ENCODE measurements around the gene PADI3.
A peak's percentile ranks its signal among the peaks of the same experiment; 100 is the strongest.

PADI3 gene, protein sequence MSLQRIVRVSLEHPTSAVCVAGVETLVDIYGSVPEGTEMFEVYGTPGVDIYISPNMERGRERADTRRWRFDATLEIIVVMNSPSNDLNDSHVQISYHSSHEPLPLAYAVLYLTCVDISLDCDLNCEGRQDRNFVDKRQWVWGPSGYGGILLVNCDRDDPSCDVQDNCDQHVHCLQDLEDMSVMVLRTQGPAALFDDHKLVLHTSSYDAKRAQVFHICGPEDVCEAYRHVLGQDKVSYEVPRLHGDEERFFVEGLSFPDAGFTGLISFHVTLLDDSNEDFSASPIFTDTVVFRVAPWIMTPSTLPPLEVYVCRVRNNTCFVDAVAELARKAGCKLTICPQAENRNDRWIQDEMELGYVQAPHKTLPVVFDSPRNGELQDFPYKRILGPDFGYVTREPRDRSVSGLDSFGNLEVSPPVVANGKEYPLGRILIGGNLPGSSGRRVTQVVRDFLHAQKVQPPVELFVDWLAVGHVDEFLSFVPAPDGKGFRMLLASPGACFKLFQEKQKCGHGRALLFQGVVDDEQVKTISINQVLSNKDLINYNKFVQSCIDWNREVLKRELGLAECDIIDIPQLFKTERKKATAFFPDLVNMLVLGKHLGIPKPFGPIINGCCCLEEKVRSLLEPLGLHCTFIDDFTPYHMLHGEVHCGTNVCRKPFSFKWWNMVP

DNA sequence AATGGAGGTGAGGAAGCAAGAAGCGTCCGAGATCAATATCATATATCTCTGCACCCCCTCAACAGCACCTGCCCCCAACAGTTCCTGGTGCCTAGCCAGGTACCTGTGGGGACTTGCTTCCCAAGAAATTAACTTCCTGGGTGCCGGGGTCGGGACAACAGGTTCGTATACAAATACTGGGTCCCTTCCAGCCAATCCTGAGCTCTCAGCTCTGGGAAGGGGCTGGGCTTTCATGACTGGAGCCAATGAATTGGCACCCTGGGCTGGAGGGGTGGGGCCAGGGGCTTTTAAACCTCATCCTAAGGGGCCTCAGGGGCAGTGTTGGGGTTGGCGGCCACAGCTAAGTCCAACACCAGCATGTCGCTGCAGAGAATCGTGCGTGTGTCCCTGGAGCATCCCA lies at the start of gene PADI3:
Gene PADI3, plus strand, starts transcription at position 318 of the 400 bp plus-strand sequence. Its CDS starts 40 bp downstream, at position 358.
- DNase-seq: no peak

DNA sequence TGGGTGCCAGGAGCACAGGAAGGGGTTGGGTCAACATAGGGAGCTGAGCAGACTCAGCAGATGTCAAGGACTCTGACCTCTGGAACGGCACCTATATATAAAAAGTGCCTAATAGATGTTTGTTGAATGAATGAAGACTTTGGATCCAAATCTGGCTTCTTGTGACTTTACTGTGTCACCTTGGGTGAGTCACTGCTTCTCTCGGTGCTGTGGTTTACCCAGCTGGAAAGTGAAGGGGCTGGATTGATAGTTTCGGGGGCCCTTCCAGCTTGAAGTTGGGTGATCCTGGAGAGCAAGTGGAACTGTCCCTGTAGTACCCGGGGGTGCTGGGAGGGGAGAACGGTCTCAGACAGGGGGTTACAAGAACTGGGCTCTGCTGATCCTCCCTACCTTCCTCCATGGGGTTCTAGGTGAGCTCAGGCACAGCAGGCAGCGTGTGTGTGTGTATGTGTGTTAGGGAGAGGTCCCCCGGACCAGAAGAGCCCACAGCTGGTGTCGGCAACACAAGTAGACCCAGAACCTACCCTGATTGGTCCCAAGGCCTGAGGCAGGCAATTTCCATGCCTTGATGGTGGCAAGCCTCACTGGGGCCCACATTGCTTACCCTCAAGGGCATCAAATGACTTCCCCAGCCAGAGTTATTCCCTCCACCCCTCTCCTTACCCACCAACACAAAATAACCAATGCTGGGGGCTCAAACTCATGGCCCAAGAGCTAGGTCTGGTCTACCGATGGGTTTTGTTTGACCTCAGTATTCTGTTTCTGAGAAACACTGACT lies 49.4 kb upstream of the PADI3 start:
- DNase-seq: no peak

DNA sequence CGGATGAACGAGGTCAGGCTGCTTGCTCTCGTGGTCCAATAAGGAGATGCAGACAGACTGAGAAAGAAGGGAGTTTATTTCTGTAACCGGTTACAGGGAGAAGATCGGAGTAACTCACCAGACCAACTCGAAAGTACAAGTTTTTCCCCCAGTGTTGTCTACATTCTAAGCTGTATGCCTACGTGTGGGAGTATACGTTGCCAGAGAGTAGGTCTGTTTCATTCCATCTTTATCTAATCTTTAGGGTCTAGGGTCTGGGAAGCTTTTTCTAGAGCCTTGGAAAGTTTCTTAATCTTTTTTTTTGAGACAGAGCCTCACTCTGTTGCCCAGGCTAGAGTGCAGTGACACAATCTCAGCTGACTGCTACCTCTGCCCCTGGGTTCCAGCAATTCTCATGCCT lies 48.7 kb upstream of the PADI3 start:
- no peak for DNase-seq

DNA sequence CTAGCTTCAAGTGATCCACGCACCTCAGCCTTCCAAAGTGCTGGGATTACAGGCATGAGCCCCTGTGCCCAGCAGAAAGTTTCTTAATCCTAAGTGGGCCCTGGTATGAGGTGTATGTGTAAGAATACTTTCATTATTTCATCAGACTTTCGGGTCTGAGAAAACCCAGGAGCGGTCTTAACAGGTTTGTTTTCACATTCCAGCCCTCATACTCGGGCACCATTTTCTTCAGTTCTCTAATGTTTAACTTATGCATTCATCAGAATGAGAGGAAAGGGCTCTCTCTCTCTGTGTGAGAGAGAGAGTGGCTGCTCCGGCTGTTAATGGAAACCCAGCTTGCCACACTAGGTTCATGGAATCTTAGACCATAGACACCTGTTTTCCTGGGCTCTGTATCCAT lies 48.1 kb upstream of the PADI3 start:
- DNase-seq: no peak

DNA sequence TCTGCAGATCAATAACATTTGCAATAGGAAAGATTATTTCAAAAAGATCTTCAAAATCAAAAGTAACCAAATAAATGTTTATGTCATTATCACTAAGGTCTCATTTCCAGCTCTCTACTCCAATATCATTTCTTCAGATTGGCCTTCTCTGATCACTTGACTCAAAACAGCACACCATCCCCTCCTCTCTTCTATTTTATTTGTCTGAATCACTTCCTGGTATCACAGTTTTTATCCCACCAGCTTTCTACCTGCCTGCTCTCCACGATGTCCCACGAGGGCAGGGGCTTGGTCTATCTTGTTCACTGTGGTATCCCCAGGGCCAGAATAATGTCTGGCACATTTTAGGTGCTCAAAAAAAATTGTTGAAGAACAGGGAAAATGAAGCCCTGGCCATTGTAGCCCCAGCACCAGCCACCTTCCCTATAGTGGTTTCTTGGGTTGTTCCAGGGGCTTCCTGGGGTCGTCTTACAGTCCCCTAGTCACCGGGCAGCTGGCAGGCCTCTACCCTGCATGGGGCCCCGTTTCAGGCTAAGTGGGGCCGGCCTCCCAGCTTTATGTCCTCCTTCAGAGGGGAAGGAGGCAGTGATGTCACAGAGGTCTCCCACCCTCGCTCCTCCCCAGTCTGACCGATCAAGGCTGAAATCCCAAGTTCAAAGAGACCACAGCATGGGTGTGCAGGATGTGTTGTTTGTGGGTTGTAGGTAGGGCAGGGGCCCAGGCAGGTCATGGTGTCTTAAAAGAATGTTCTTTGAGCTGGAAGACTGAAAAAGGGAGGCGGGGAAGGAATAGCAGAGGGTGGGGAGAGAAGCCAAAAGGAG lies 47.5 kb upstream of the PADI3 start:
- peak; percentile 13 for DNase-seq

DNA sequence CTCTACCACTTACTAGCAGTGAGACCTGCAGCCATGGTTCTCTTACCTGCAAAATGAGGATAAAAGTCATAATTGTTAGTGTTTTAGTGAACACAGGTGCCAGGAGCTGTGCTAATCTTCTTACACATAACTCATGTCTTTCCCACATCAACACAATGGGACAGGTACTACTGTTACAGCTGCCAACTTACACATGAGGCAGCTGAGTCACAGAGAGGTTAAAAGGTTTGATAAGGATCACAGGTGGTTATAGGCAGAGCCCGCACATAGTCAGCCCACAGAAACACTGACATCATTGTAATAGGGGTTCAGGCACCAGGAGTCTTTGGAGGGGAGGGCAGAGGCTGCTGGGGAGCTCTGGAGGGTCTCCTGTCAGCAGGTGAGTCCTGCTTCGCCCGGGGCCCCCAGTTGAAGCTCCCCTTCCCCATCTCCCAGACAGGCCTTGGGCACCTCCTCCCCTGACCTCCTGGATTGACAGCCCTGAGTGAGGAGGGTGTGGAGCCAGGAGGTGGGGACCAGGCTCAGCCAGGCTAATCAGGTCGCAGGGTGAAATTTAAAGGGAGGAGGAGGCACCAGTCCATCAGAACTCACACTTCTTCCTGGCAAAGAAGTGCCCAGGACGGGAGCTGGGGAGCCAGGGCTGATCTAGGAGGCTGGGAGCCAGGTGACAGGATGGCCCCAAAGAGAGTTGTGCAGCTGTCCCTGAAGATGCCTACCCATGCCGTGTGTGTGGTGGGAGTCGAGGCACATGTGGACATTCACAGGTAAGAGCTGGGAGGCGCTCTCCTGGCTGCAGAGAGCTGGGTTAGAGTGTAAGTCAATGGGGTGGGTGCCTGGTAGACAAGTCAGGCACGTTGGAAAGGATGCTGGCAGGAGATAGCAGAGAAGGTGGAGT lies 44.1 kb upstream of the PADI3 start, which contains the start of gene PADI1:
Gene PADI1, plus strand, starts transcription at position 583 of the 895 bp plus-strand sequence. Its CDS starts 90 bp downstream, at position 673.
- DNase-seq: no peak

DNA sequence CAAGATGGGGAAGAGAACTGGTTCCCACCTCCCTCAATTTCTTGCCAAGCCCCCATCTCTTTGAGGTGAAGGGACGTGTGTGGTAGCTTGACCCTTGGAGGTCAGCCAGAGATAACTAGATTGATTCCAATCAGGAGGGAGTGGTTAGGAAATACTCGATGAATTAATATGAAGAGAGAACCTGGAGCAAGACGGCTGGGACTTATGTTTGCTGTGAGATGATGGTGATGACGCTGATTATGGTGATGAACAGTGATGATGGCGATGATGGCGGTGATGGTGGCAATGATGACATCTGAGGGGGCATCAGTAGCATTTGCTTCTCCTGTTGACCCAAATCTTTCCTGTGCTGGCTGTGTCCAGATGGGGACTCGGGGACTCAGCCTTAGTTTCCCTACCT lies 43.2 kb upstream of the PADI3 start:
- DNase-seq: no peak

DNA sequence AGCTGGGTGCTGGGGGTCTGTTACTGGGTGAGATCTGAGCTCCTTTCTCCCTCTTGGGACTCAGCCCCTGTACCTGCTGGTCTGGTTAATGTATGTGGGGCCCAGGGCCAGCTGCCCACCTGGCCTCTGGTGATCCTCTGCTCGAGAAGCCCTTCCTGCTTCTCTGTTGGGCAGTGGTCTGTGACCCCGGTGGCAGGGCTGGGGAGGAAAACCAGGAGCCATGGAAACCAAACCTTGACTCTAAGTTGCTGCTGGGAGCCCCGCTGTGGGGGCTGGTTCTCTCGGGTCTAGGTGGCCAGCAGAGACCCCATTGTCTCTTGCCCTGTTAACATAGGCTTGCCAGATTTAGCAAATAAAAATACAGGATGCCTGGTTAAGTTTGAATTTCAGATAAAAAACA lies 42.7 kb upstream of the PADI3 start:
- DNase-seq: no peak

DNA sequence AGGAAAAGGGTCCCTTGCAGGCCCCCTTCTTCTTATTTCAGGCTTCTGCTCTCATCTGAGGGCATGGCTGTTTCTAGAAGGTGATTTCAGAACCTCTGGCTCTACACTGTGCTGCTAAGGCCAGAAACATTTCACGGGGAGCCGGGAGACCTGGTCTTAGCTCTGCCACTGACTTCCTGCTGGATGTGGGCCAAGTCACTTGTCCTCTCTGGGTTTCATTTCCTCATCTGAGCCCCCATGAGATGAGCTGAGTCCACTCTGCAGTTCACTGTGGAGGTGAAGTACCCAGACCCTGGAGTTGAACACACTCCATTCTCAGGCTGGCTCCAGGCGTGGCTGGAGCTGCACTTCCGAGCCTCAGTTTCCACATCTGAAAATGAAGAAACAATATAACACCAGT lies 41.9 kb upstream of the PADI3 start:
- no peak for DNase-seq

DNA sequence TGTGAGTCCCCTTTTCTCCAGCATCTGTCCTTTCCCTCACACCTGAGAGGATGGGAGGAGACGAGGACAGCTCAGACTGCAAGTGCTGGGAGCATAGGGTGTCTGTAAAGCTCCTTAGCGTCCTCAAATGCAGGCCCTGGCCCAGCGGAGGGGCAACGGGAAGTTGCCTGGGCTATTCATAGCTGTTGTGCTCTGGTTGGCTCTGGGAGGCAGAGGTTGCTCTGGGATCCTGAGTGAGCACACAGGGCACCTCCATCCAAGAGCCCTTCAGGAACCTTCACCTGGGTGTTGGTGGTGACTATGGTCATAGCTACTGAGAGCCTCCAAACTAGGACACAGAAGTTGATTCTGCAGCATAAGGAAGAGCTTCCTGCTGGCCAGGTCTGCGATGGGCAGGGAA lies 41.4 kb upstream of the PADI3 start:
- no peak for DNase-seq

DNA sequence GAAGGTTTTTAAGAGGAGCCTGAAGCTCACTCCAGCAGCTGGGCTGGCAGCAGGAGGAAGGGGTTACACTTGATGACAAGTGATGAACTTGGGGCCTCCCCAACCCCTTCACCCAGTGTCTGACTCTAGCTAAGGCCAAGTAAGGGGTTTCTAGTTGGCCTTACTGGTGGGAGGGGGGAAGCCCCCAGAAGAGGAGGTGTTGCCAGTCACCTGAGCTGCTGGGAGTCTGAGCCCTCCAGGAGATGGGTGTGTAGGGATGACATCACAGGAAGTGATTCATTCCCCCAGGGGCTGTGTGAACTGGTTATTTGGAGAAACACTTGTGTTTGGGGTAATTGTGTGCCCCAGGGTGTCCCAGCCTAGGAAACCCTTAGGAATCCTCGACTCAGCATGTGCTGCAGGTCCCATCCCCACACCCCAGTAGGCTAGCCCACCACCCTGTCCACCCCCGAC lies 40.9 kb upstream of the PADI3 start:
- peak; percentile 76 for DNase-seq

DNA sequence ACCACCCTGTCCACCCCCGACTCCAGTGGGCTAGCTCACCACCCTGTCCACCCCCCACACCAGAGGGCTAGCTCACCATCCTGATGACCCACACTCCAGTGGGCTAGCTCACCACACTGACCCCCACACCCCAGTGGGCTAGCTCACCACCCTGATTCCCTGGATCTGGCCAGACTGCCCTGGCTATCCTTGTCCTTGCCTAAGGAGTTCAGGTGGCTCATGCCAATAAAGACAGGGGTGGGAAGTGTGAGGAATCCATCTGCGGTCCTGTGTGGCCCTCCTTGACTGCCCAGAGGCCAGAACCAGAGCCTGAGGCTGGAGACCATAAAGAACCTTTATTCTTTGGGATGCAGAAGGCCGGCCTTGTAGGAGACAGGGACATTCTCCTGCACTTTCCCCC lies 40.4 kb upstream of the PADI3 start:
- no peak for DNase-seq

DNA sequence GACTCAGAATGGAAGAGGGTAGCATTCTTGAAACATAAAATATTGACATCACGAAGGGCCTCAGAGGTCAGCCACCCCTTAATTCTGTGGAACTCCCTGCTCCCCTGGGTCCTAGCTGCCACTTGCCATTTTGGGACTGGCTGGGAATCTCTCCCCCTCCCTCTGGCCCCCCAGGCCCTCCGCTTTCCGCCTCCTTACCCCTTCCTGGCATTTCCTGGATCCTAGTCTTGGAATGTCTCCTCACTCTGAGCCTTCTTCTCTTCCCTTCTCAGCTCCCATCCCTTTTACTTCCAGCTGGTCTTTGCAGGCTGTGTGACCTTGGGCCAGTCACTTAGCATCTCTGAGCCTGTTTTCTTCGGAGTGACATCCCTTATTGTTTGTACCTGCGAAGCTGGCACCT lies 39.5 kb upstream of the PADI3 start:
- DNase-seq: no peak

DNA sequence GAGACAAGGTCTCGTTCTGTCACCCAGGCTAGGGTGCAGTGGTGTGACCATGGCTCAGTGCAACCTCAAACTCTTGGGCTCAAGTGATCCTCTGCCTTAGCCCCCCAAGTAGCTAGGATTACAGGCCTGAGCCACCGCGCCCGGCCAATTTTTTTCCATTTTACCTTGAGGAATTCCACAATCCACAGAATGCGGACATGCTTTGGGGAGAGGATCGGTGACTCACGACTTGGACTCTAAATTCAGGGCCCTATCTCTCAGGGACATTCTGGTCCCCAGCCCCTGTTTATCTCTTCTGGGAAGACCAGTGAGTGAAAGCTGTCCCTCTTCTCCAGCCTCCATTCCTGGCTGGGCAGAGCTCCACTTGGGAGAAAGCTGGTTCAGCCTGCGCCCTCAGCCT lies 38.7 kb upstream of the PADI3 start:
- DNase-seq: no peak

DNA sequence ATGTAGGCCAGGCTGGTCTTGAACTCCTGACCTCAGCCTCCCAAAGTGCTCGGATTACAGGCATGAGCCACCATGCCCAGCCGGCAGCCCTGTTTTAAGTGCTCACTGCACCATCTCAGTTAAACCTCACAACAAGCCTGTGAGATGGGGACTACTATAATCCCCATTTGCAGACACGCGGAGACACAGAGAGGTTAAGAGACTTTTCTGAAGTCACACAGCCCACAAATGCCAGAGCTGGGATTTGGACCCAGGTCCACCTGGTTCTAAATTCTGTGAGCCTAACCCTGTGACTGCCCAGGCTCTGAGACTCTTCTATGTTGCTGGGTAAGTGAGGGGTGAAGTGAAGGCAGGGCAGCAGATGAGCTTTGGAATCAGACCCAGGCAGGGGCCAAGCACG lies 37.5 kb upstream of the PADI3 start:
- no peak for DNase-seq

DNA sequence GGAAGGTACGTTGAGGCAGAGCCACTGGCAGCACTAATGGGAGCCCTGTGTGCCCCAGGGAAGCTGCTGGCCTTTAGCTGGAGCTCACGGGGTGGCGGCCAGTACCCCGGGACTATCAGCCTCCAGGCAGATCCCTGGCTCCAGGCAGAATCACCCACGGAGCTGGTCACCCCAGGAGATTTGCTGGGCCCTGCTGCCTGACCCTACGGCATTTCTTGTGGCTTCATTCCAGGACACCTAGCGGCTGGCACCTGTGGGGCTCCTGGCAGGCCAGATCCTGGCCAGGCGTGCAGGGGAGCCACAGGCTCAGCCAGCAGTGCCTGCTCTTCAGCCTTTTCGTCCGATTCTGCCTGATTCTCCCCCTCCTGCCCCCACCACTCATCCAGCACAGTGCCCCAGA lies 36.9 kb upstream of the PADI3 start:
- no peak for DNase-seq

DNA sequence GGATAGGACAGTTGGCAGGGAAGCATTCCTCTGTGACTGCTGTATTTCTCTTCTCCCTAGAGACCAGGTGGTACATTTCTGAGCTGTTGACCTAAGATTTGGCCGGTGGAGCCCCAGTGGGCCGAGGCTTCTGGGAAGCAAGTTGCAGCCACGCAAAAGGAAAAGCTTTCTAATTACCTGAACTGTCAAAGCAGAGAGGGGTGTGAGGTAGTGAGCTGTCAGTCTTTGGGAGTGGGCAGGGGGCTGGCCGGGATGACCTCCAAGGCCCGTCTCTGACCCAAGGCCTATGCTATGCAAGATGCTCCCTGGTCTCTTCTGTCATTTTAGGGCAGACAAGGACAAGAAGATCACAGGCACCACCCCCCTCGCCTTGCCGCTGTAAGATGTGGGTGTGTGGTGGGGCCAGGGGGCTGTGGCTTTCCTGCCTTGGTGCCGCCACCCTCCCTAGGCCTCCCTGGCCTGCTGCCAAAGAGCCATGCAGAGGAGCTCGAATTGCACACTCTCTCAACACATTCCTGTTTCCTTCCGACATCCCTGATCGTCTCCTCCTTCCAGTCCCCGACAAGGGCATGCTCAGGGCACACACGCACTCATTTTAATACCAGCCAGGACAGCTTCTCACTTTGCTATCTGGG lies 36.3 kb upstream of the PADI3 start:
- DNase-seq: peak; percentile 53

DNA sequence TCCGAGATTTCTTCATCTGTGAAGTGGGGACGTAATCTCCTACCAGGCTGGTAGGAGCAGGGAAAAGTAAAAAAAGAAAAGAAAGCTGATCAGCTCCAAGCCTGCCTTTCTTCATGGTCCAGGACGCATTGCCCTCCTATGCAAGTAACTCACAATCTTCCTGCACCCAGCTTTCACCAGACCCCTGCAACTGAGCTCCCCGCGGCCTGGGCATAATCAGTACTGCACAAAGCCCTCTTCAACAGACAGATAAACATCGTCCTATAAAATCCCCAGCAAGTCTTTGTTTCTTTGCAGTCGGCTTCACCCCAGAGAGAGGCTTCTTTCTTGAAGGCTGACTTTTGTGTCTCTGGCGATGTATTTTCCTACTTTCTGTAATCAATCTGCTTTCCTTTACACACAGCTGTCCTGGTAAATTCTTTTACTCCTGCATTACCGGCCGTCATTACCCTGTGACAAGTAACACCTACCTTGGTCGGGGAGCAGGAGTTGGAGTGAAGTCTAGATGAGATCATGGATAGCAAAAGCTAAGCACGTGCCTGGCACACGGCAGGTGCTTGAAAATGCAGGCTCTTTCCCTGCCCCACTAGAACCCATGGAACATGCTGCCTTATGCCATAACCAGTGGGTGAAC lies 35.6 kb upstream of the PADI3 start:
- no peak for DNase-seq

DNA sequence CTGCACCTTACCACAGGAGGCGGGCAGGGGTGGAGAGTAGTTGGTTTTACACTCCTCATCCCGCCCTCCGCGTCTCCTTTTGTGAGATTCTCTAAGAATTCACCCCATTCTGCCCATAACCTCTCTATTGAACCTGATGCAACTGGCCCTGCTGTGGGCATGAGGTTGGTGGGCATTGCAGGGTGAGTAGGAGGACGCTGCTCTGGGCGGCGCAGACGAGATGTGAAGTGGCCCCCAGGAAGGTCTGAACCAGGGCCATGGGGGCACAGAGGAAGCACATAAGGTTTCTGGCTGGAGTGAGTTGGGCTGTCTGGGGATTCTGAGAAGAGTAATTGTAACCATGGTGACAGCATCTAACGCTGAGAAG lies 35.1 kb upstream of the PADI3 start:
- no peak for DNase-seq

DNA sequence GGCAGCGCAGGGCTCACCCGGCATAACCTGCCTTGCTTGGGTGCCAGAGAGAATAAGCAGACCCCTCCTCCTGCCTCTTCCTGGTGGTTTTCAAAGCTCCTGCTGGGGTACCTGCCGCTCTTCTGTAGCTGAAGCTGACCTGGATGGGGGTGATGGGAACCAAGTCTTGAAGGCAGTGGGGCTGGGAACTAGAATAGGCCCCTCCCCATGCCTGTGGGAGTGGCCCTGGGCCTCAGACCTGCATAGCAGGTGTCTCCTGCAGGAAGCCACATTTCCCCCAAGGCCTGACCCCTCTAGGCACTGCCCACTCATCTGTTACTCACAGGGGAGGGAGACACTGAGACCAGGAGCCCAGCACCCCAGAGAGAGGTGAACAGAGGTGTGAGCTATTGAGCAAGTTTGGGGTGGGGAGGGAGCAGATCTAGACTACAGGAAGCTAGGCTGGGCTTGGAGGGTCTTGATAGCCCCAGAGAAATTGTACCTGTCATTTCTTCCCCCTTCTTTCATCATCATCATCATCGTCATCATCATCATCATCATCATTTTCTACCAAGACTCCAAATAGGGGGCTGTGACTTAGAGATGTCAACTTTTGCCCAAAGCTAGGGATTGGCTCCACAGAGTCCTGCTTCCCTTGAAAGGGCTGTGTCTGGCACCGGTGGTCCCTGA lies 33.9 kb upstream of the PADI3 start:
- no peak for DNase-seq

Data from stimulated activated CD4-positive, alpha-beta T cell treated with anti-CD3 and anti-CD28 coated beads, Interleukin-1b, Interleukin-23, amount 100 ng/mL, for 48 hours (primary cell).